HL-60 (cell line): ENCODE results near the gene SLC35F3.

ENCODE experiments used
- CTCF ChIP-seq: IDR thresholded peaks from one replicate; pipeline ENCODE4 v1.5.1; 2011; ENCODE audit warnings: low read length, control low read depth, inconsistent platforms; ENCODE audit not compliant: insufficient read depth
- GABPA ChIP-seq: IDR thresholded peaks from 2 replicates; pipeline ENCODE4 v1.6.1; 2012; ENCODE audit warnings: low read depth
- POLR2AphosphoS5 ChIP-seq: IDR thresholded peaks from 2 replicates; pipeline ENCODE4 v1.6.1; 2012; ENCODE audit warnings: low read depth
- SPI1 ChIP-seq: IDR thresholded peaks from 2 replicates; pipeline ENCODE4 v1.6.1; 2012; ENCODE audit warnings: low read depth, mild to moderate bottlenecking, borderline replicate concordance

GRCh38 chr1:234316486-234316885 is 412.0 kb downstream of the SLC35F3 start:
- TF ChIP-seq CTCF (no peak), SPI1 (no peak), POLR2AphosphoS5 (no peak), GABPA (no peak)
